Adrenal gland (tissue), 9 donors: ENCODE measurements around the gene KRABD2.
A peak's percentile ranks its signal among the peaks of the same experiment; 100 is the strongest.

Experiments
- DNase-seq, 7 donors: peaks; one replicate each; pipeline ENCODE4 v3.0.0-alpha.2; 2019 to 2020
- H3K27ac ChIP-seq, 5 donors: fragments of 200-600 bp; sonication (generic) in 4 of 5; 1 replicate in 3 of 5; 2 replicates in 2 of 5; pipeline versions ENCODE4 v1.5.1 to v1.8.0; 2016 to 2020; ENCODE audit warnings: mild to moderate bottlenecking in 1 of 5
- H3K27me3 ChIP-seq: fragments of 200-600 bp; 2 replicates; pipeline ENCODE4 v1.8.0; 2021
- H3K36me3 ChIP-seq, 2 donors: fragments of 200-600 bp; replicated peaks in 1 of 2; 1 replicate in 1 of 2; 2 replicates in 1 of 2; pipeline versions ENCODE4 v1.5.1 to v1.8.0; 2018 to 2022
- H3K4me1 ChIP-seq, 2 donors: fragments of 200-600 bp; replicated peaks in 1 of 2; 1 replicate in 1 of 2; 2 replicates in 1 of 2; pipeline versions ENCODE4 v1.5.1 to v1.8.0; 2018 to 2021
- H3K4me3 ChIP-seq, 4 donors: fragments of 200-600 bp; sonication (generic) in 3 of 4; one replicate each; pipeline ENCODE4 v1.5.1; 2016 to 2018
- H3K9me3 ChIP-seq, 3 donors: fragments of 200-600 bp; sonication (generic) in 1 of 3; replicated peaks in 1 of 3; 1 replicate in 2 of 3; 2 replicates in 1 of 3; pipeline versions ENCODE4 v1.5.1 to v1.8.0; 2016 to 2021
- CTCF ChIP-seq, 6 experiments: fragments of 450-650 bp in 4 of 6; fragments of 200-600 bp in 2 of 6; sonication (generic) in 1 of 6; IDR thresholded peaks; 1 replicate in 5 of 6; 2 replicates in 1 of 6; pipeline versions ENCODE4 v1.5.1 to v1.8.0; 2016 to 2021; ENCODE audit warnings: antibody characterized with exemption in 6 of 6, mild to moderate bottlenecking in 2 of 6, moderate library complexity in 1 of 6
- POLR2A ChIP-seq, 2 donors: fragments of 450-650 bp; IDR thresholded peaks; one replicate each; pipeline ENCODE4 v1.6.1; 2017; ENCODE audit warnings: antibody characterized with exemption in 2 of 2, mild to moderate bottlenecking in 2 of 2, moderate library complexity in 1 of 2
- WGBS, 4 donors: extraction: QIAGEN DNeasy Blood & Tissue Kit in 2 of 4; methylation state at CpG; one replicate each; pipeline versions ENCODE4 v1.1.5 to v1.1.7; 2013 to 2017; 5-methylcytosine and 5-hydroxymethylcytosine counted together
- intact Hi-C, 2 donors: fragments of 100-400 bp; cut with DNase I; formaldehyde crosslinking; loops; one replicate each; pipeline versions ENCODE4 v1.14.1 to v1.15.0; 2022 to 2023
- donor health status: healthy with polysubstance abuse.
- donor health status: Bipolar disorder and iron deficiency.
- donor health status: DM: yes; HTN: yes; CAD: no.
- donor health status: DM: no; HTN: no; CAD: no.
- donor health status: DM: no; HTN: no; CAD: no.

Gene KRABD2

GRCh38 chr17:8418471-8418870 is 42.0 kb upstream of the KRABD2 start:
- TF ChIP-seq POLR2A (IDR thresholded peaks at IDR 0.05), result no peak
- TF ChIP-seq CTCF (IDR thresholded peaks at IDR 0.05), result no peak
- Histone ChIP-seq H3K4me3 (no peak overlapping the region), H3K9me3 (no peaks in the 10 kb centered on the region), H3K4me1 (peaks cover 7 to 16% of the 10 kb centered on the region in 2 donors), H3K27me3 (no peaks in the 10 kb centered on the region), H3K36me3 (no peaks in the 10 kb centered on the region), H3K27ac (no peak overlapping the region)
- WGBS, 4 donors, result 60 to 76% (median 67%) methylated on average over 1 of the region's 1 CpG
- intact Hi-C loops, result no loop called here
- DNase-seq, result no peak

GRCh38 chr17:8417806-8418205 is 41.3 kb upstream of the KRABD2 start:
- peaks cover 7 to 16% of the 10 kb centered on the region in 2 donors for H3K4me1 ChIP-seq
- TF ChIP-seq CTCF (IDR thresholded peaks at IDR 0.05), result no peak
- no peak for TF ChIP-seq POLR2A (IDR thresholded peaks at IDR 0.05)
- no peaks in the 10 kb centered on the region for H3K36me3 ChIP-seq
- DNase-seq, result no peak
- no peak overlapping the region for H3K4me3 ChIP-seq
- intact Hi-C loops, result no loop called here
- H3K27ac ChIP-seq, result no peak overlapping the region
- H3K27me3 ChIP-seq, result no peaks in the 10 kb centered on the region
- no peaks in the 10 kb centered on the region for H3K9me3 ChIP-seq
- 81 to 89% (median 86%) methylated on average over 4 of the region's 4 CpGs for WGBS, 4 donors

GRCh38 chr17:8413938-8414337 is 37.4 kb upstream of the KRABD2 start:
- TF ChIP-seq CTCF (IDR thresholded peaks at IDR 0.05) (no peak), POLR2A (IDR thresholded peaks at IDR 0.05) (no peak)
- intact Hi-C loops, result loop anchor here in 1 of 2 donors (5.0 kb wide), 1 partner anchor 328 kb away; the partner anchor contains the start of gene CCDC42

GRCh38 chr17:8413328-8413727 is 36.8 kb upstream of the KRABD2 start:
- peak in 1 of 7 donors; percentile 18 for DNase-seq
- intact Hi-C loops, result loop anchor here in 1 of 2 donors (5.0 kb wide), 1 partner anchor 329 kb away; the partner anchor contains the start of gene CCDC42
- H3K27me3 ChIP-seq, result no peaks in the 10 kb centered on the region
- H3K4me1 ChIP-seq, result no peaks in the 10 kb centered on the region
- TF ChIP-seq CTCF (IDR thresholded peaks at IDR 0.05), result no peak
- TF ChIP-seq POLR2A (IDR thresholded peaks at IDR 0.05), result no peak
- H3K36me3 ChIP-seq, result no peaks in the 10 kb centered on the region
- H3K9me3 ChIP-seq, result no peaks in the 10 kb centered on the region
- H3K4me3 ChIP-seq, result no peak overlapping the region
- WGBS, 4 donors, result 77 to 90% (median 87%) methylated on average over 3 to 4 of the region's 4 CpGs
- H3K27ac ChIP-seq, result no peak overlapping the region

More at GRCh38 chr17:8413938-8414337, 37.4 kb upstream of the KRABD2 start:
- Histone ChIP-seq H3K9me3 (no peaks in the 10 kb centered on the region), H3K36me3 (no peaks in the 10 kb centered on the region), H3K4me1 (no peaks in the 10 kb centered on the region), H3K27me3 (no peaks in the 10 kb centered on the region), H3K27ac (no peak overlapping the region), H3K4me3 (no peak overlapping the region)
- no peak for DNase-seq
